H1 (cell line): ENCODE data around the gene KIF26B. TPM values are rescaled to one million over a fixed set of nuclear protein-coding genes. Genes with fewer than 3 reads are reported as not detected.

ENCODE experiments used
- CTCF ChIA-PET: fragments of 300-600 bp; sonication (Branson Sonifier 250); formaldehyde crosslinking; loops from one replicate; lab custom pipeline; 2021; ENCODE audit not compliant: partially characterized antibody; lab: Charles Lee
- POLR2A ChIA-PET: fragments of 300-600 bp; sonication (Branson Sonifier 250); formaldehyde crosslinking; loops from one replicate; lab custom pipeline; 2021; ENCODE audit warnings: inconsistent platforms; ENCODE audit not compliant: partially characterized antibody; lab: Charles Lee
- DNase-seq, 2 experiments: peaks; one replicate each; pipeline versions ENCODE4 v3.0.0 to v3.0.0-alpha.2; 2010 to 2022; ENCODE audit warnings: low spot score in 2 of 2, low read depth in 1 of 2, mixed read lengths in 1 of 2
- FAIRE-seq: peaks from 2 replicates; lab custom pipeline; 2011; peaks lifted over from hg19 to GRCh38; lab: Jason Lieb, UNC
- H2AFZ ChIP-seq: 2 replicates; pipeline ENCODE4 v1.8.1; 2012; ENCODE audit warnings: low read length, inconsistent platforms
- H2AK5ac ChIP-seq: 2 replicates; pipeline ENCODE4 v1.6.1; 2013; ENCODE audit warnings: low read depth, low read length
- H2BK120ac ChIP-seq: replicated peaks from 2 replicates; pipeline ENCODE3; 2013; ENCODE audit warnings: low read depth, low read length, inconsistent platforms
- H2BK12ac ChIP-seq: 2 replicates; pipeline ENCODE4 v1.6.1; 2013; ENCODE audit warnings: low read depth, low read length
- H2BK15ac ChIP-seq: 2 replicates; pipeline ENCODE4 v1.6.1; 2013; ENCODE audit warnings: low read length
- H2BK20ac ChIP-seq: 2 replicates; pipeline ENCODE4 v1.6.1; 2013; ENCODE audit warnings: low read length
- H2BK5ac ChIP-seq: 2 replicates; pipeline ENCODE4 v1.6.1; 2013; ENCODE audit warnings: low read depth, low read length
- H3K14ac ChIP-seq: 2 replicates; pipeline ENCODE4 v1.6.1; 2013; ENCODE audit warnings: inconsistent platforms; ENCODE audit not compliant: insufficient read length
- H3K18ac ChIP-seq: 2 replicates; pipeline ENCODE4 v1.6.1; 2013; ENCODE audit warnings: low read length; ENCODE audit errors: extremely low read depth
- H3K23ac ChIP-seq: 2 replicates; pipeline ENCODE4 v1.6.1; 2013; ENCODE audit warnings: inconsistent platforms; ENCODE audit not compliant: insufficient read length
- H3K23me2 ChIP-seq: 2 replicates; pipeline ENCODE4 v1.6.1; 2013; ENCODE audit warnings: low read depth, low read length
- H3K27ac ChIP-seq: 2 replicates; pipeline ENCODE4 v1.6.1; 2011; ENCODE audit warnings: low read depth, low read length, inconsistent platforms
- H3K27me3 ChIP-seq, 4 experiments: replicated peaks in 1 of 4; 1 replicate in 1 of 4; 2 replicates in 3 of 4; pipeline versions ENCODE4 v1.6.1 to v1.8.1; 2011 to 2013; ENCODE audit warnings: low read length in 3 of 4, mild to moderate bottlenecking in 3 of 4, inconsistent platforms in 2 of 4, mixed read lengths in 2 of 4, moderate library complexity in 1 of 4; ENCODE audit not compliant: control insufficient read depth in 3 of 4, insufficient read depth in 3 of 4; ENCODE audit errors: extremely low read depth in 1 of 4
- H3K36me3 ChIP-seq, 4 experiments: 2 replicates each; pipeline versions ENCODE4 v1.6.1 to v1.8.1; 2011 to 2013; ENCODE audit warnings: mild to moderate bottlenecking in 4 of 4, low read length in 3 of 4, moderate library complexity in 2 of 4, control low read depth in 1 of 4, inconsistent platforms in 1 of 4; ENCODE audit not compliant: insufficient read depth in 4 of 4, control insufficient read depth in 2 of 4
- H3K4ac ChIP-seq: replicated peaks from 2 replicates; pipeline ENCODE3; 2013; ENCODE audit warnings: low read length, low read depth, mixed read lengths, inconsistent platforms; ENCODE audit not compliant: insufficient read length
- H3K4me1 ChIP-seq, 4 experiments: replicated peaks in 1 of 4; 1 replicate in 1 of 4; 2 replicates in 3 of 4; pipeline versions ENCODE4 v1.6.1 to v1.8.1; 2011 to 2013; ENCODE audit warnings: low read length in 3 of 4, inconsistent platforms in 2 of 4, mixed read lengths in 1 of 4; ENCODE audit not compliant: insufficient read depth in 4 of 4, control insufficient read depth in 3 of 4
- H3K4me2 ChIP-seq, 2 experiments: 2 replicates each; pipeline versions ENCODE4 v1.6.1 to v1.8.1; 2011 to 2013; ENCODE audit warnings: low read depth in 2 of 2, low read length in 2 of 2, control low read depth in 1 of 2, inconsistent platforms in 1 of 2, mild to moderate bottlenecking in 1 of 2; ENCODE audit not compliant: insufficient read depth in 1 of 2
- H3K4me3 ChIP-seq, 4 experiments: fragments of 200-600, 300-600 bp in 1 of 4; sonication (generic), shearing (Covaris generic), sonication (Bioruptor Twin) in 1 of 4; 2 replicates each; pipeline versions ENCODE4 v1.5.1 to v1.8.1; 2011 to 2016; ENCODE audit warnings: low read length in 4 of 4, low read depth in 3 of 4, control low read depth in 2 of 4, inconsistent platforms in 2 of 4, mild to moderate bottlenecking in 2 of 4, mixed read lengths in 1 of 4, moderate library complexity in 1 of 4; ENCODE audit not compliant: insufficient read depth in 2 of 4; ENCODE audit errors: extremely low read depth in 1 of 4
- H3K56ac ChIP-seq: replicated peaks from 2 replicates; pipeline ENCODE3; 2013; ENCODE audit warnings: low read depth, mild to moderate bottlenecking, mixed read lengths, low read length, inconsistent platforms; ENCODE audit not compliant: insufficient read length
- H3K79me1 ChIP-seq: 2 replicates; pipeline ENCODE4 v1.6.1; 2013; ENCODE audit warnings: low read depth, low read length, control low read depth
- H3K79me2 ChIP-seq, 2 experiments: 2 replicates each; pipeline versions ENCODE4 v1.6.1 to v1.8.1; 2012 to 2013; ENCODE audit warnings: low read length in 2 of 2, mild to moderate bottlenecking in 2 of 2, inconsistent platforms in 1 of 2; ENCODE audit not compliant: insufficient read depth in 2 of 2, control insufficient read depth in 1 of 2
- H3K9ac ChIP-seq, 4 experiments: replicated peaks in 1 of 4; 1 replicate in 1 of 4; 2 replicates in 3 of 4; pipeline versions ENCODE4 v1.6.1 to v1.8.1; 2011 to 2013; ENCODE audit warnings: low read depth in 3 of 4, low read length in 3 of 4, control low read depth in 2 of 4, mild to moderate bottlenecking in 2 of 4, moderate library complexity in 2 of 4, inconsistent platforms in 1 of 4; ENCODE audit errors: extremely low read depth in 1 of 4
- H3K9me3 ChIP-seq, 2 experiments: 2 replicates each; pipeline versions ENCODE4 v1.6.1 to v1.8.1; 2012 to 2013; ENCODE audit warnings: mild to moderate bottlenecking in 2 of 2, moderate library complexity in 2 of 2, control low read depth in 1 of 2, inconsistent platforms in 1 of 2, low read depth in 1 of 2, low read length in 1 of 2, mixed read lengths in 1 of 2; ENCODE audit not compliant: insufficient read depth in 2 of 2
- H4K20me1 ChIP-seq, 2 experiments: replicated peaks in 1 of 2; 2 replicates each; pipeline versions ENCODE3 to v1.8.1; 2011 to 2013; ENCODE audit warnings: inconsistent platforms in 2 of 2, low read length in 2 of 2, mild to moderate bottlenecking in 1 of 2; ENCODE audit not compliant: insufficient read depth in 2 of 2, control insufficient read depth in 1 of 2
- H4K5ac ChIP-seq: 2 replicates; pipeline ENCODE4 v1.6.1; 2013; ENCODE audit warnings: low read length, low read depth, mixed read lengths, inconsistent platforms; ENCODE audit not compliant: insufficient read length
- H4K8ac ChIP-seq: 2 replicates; pipeline ENCODE4 v1.8.0; 2013; ENCODE audit warnings: mild to moderate bottlenecking, moderate library complexity, low read length, inconsistent platforms; ENCODE audit not compliant: insufficient read depth; ENCODE audit errors: extremely low read depth
- H4K91ac ChIP-seq: replicated peaks from 2 replicates; pipeline ENCODE3; 2013; ENCODE audit warnings: low read length, mixed read lengths, inconsistent platforms; ENCODE audit not compliant: insufficient read length
- ASH2L ChIP-seq: fragments of 200-600, 300-600 bp; sonication (generic); IDR thresholded peaks from one replicate; pipeline ENCODE4 v1.7.1; 2017; ENCODE audit warnings: low read length
- CBX8 ChIP-seq: fragments of 300-800, 300-1000 bp; sonication (generic); IDR thresholded peaks from 2 replicates; pipeline ENCODE4 v1.7.1; 2016; ENCODE audit warnings: low read depth, low read length, borderline replicate concordance
- WGBS, 2 experiments: shearing (Covaris generic) in 1 of 2; methylation state at CpG; one replicate each; pipeline versions ENCODE4 v1.1.6 to v1.1.7; 2013 to 2015; ENCODE audit warnings: low lambda C conversion rate in 2 of 2, mixed read lengths in 2 of 2, inconsistent platforms in 1 of 2, low coverage in 1 of 2, missing lambda C conversion rate in 1 of 2; ENCODE audit not compliant: insufficient replicate concordance in 2 of 2, insufficient coverage in 1 of 2, insufficient read length in 1 of 2; ENCODE audit errors: extremely low coverage in 1 of 2, missing lambda C conversion rate in 1 of 2; 5-methylcytosine and 5-hydroxymethylcytosine counted together
- polyA plus RNA-seq, 7 experiments: library from polyadenylated mRNA; depleted of rRNA in 3 of 7; stranded (reverse) in 5 of 7; unstranded in 2 of 7; fragments of >200 nt in 5 of 7; fragments of 200-250 nt in 2 of 7; gene quantifications; 1 replicate in 5 of 7; 2 replicates in 1 of 7; 4 replicates in 1 of 7; pipeline versions ENCODE4 v1.2.1 to v1.2.3, GENCODE V29; 2011 to 2013; ENCODE audit warnings: missing spikeins in 2 of 7, mixed read lengths in 2 of 7
- total RNA-seq: library from RNA; stranded (reverse); fragmentation: NEBNext Ultra II Directional; extraction: Animal tissue kit (Norgen Biotek cat#: 25700); gene quantifications from 2 replicates; pipeline ENCODE4 v1.2.1, GENCODE V29; 2021

KIF26B gene
- total and polyA plus RNA-seq, 2 of the 8 experiments (the other 6 are each of a cell fraction or from before 2014, with no cell fraction given), result 0.06 to 0.28 TPM

- ChIA-PET POLR2A (interaction anchor here (0.9 kb wide), 1 partner anchor 14 kb away, joined by 3 read pairs; no protein-coding TSS in a partner anchor), CTCF (interaction anchor here (1.0 to 1.5 kb wide), 3 partner anchors 43 to 350 kb away, joined by 4 to 7 read pairs (median 4); no protein-coding TSS in a partner anchor)
- no peak overlapping the region for H4K8ac ChIP-seq
- H3K9ac ChIP-seq, result no peak overlapping the region
- no peak overlapping the region for H3K4me3 ChIP-seq
- no peaks in the 10 kb centered on the region for H3K36me3 ChIP-seq
- no peak overlapping the region for H3K27ac ChIP-seq
- no peak for FAIRE-seq
- no peak overlapping the region for H3K4me2 ChIP-seq
- no peak for DNase-seq
- no peaks in the 10 kb centered on the region for H4K20me1 ChIP-seq
- no peak overlapping the region for H2AK5ac ChIP-seq
- H3K14ac ChIP-seq, result no peak overlapping the region
- no peak overlapping the region for H2BK20ac ChIP-seq
- H3K4ac ChIP-seq, result no peak overlapping the region
- peaks cover 0 to 5% (median 2%) of the 10 kb centered on the region in 4 experiments; a peak in 4 of 7 replicates for H3K4me1 ChIP-seq
- H4K5ac ChIP-seq, result no peak overlapping the region
- H3K23me2 ChIP-seq, result no peaks in the 10 kb centered on the region
- H3K18ac ChIP-seq, result no peak overlapping the region
- H3K9me3 ChIP-seq, result no peaks in the 10 kb centered on the region
- H3K79me2 ChIP-seq, result no peaks in the 10 kb centered on the region
- H2BK120ac ChIP-seq, result no peak overlapping the region
- no peak overlapping the region for H3K23ac ChIP-seq
- no peak overlapping the region for H2AFZ ChIP-seq
- H2BK5ac ChIP-seq, result no peak overlapping the region
- H2BK12ac ChIP-seq, result no peak overlapping the region
- no peak overlapping the region for H3K56ac ChIP-seq
- WGBS, 2 experiments, result 95% methylated on average over 5 of the region's 5 CpGs; no CpG with 5 or more reads in 1 of the 2 experiments
- no peak overlapping the region for H4K91ac ChIP-seq
- TF ChIP-seq ASH2L (no peak), CBX8 (no peak)
- no peak overlapping the region for H2BK15ac ChIP-seq
- H3K79me1 ChIP-seq, result no peaks in the 10 kb centered on the region
- H3K27me3 ChIP-seq, result no peaks in the 10 kb centered on the region
Observed at GRCh38 chr1:245338485-245338877, 183.7 kb downstream of the KIF26B start.
